Epidermal melanocyte (primary cell): ENCODE results near the gene ROBO3.

Source experiments
- DNase-seq: peaks from one replicate; pipeline ENCODE4 v3.0.0; 2011; ENCODE audit warnings: low spot score; ENCODE audit not compliant: insufficient read length

The ROBO3 gene

GRCh38 chr11:124891373-124891861 is 26.2 kb downstream of the ROBO3 start:
- no peak for DNase-seq

GRCh38 chr11:124892146-124892545 is 26.9 kb downstream of the ROBO3 start:
- DNase-seq: no peak

- DNase-seq: no peak
These were observed 27.7 kb downstream of the ROBO3 start for GRCh38 chr11:124892750-124893454.

GRCh38 chr11:124893781-124894401 is 28.7 kb downstream of the ROBO3 start:
- no peak for DNase-seq

GRCh38 chr11:124894606-124895430 is 29.6 kb downstream of the ROBO3 start:
- no peak for DNase-seq

- no peak for DNase-seq
These were observed 30.3 kb downstream of the ROBO3 start for GRCh38 chr11:124895471-124895971.

GRCh38 chr11:124896071-124896750 is 31.0 kb downstream of the ROBO3 start:
- DNase-seq: no peak

- no peak for DNase-seq
These were observed 31.7 kb downstream of the ROBO3 start for GRCh38 chr11:124896821-124897391.

- DNase-seq: no peak
These were observed 32.5 kb downstream of the ROBO3 start, which contains the start of gene ROBO4 for GRCh38 chr11:124897674-124898262. Gene ROBO4 (minus strand): TSS chr11:124897865. CDS start chr11:124897795, 70 bp downstream.

GRCh38 chr11:124898263-124898680 is 33.0 kb downstream of the ROBO3 start:
- DNase-seq: no peak

GRCh38 chr11:124898711-124899110 is 33.5 kb downstream of the ROBO3 start:
- DNase-seq: no peak

- DNase-seq: no peak
These were observed 34.3 kb downstream of the ROBO3 start for GRCh38 chr11:124899383-124900145.

- peak; percentile 52 for DNase-seq
These were observed 35.2 kb downstream of the ROBO3 start for GRCh38 chr11:124900464-124900863.

- DNase-seq: no peak
These were observed 37.4 kb downstream of the ROBO3 start for GRCh38 chr11:124902616-124903015.

- no peak for DNase-seq
These were observed 50.5 kb downstream of the ROBO3 start for GRCh38 chr11:124915541-124916369.

GRCh38 chr11:124916370-124916710 is 51.1 kb downstream of the ROBO3 start:
- no peak for DNase-seq

- no peak for DNase-seq
These were observed 51.9 kb downstream of the ROBO3 start for GRCh38 chr11:124917115-124917637.

GRCh38 chr11:124918950-124919349 is 53.7 kb downstream of the ROBO3 start, which contains the start of gene HEPN1:
Gene HEPN1 (plus strand): TSS chr11:124919250.
- no peak for DNase-seq

- no peak for DNase-seq
These were observed 54.7 kb downstream of the ROBO3 start for GRCh38 chr11:124919898-124920297.
